HL-60 (cell line): ENCODE data around the gene P2RY14.

Experiments used
- DNase-seq, 2 experiments: peaks; one replicate each; pipeline ENCODE4 v3.0.0-alpha.2; 2010 to 2020; ENCODE audit warnings: low read depth in 1 of 2, low spot score in 1 of 2
- H3K27ac ChIP-seq: fragments of 250-450 bp; sonication (Bioruptor Pico); replicated peaks from 2 replicates; pipeline ENCODE4 v1.5.1; 2020; ENCODE audit warnings: mild to moderate bottlenecking, moderate library complexity
- H3K27me3 ChIP-seq: fragments of 250-450 bp; sonication (Bioruptor Pico); 2 replicates; pipeline ENCODE4 v1.5.1; 2021; ENCODE audit warnings: mild to moderate bottlenecking, moderate library complexity; ENCODE audit not compliant: insufficient read depth, poor library complexity, severe bottlenecking
- H3K4me3 ChIP-seq: replicated peaks from 2 replicates; pipeline ENCODE4 v1.5.1; 2011; ENCODE audit warnings: mild to moderate bottlenecking, control low read depth, low read length; ENCODE audit not compliant: insufficient read depth
- GABPA ChIP-seq: IDR thresholded peaks from 2 replicates; pipeline ENCODE4 v1.6.1; 2012; ENCODE audit warnings: low read depth
- POLR2AphosphoS5 ChIP-seq: IDR thresholded peaks from 2 replicates; pipeline ENCODE4 v1.6.1; 2012; ENCODE audit warnings: low read depth
- SPI1 ChIP-seq: IDR thresholded peaks from 2 replicates; pipeline ENCODE4 v1.6.1; 2012; ENCODE audit warnings: low read depth, mild to moderate bottlenecking, borderline replicate concordance
- TF ChIP-seq, protein P1 (sequence below): IDR thresholded peaks from 2 replicates; pipeline ENCODE4 v1.6.1; 2012; ENCODE audit warnings: low read depth; ENCODE audit not compliant: insufficient replicate concordance
- TF ChIP-seq, protein P2 (sequence below): IDR thresholded peaks from one replicate; pipeline ENCODE4 v1.5.1; 2011; ENCODE audit warnings: low read length, control low read depth, inconsistent platforms; ENCODE audit not compliant: insufficient read depth

Gene P2RY14

DNA sequence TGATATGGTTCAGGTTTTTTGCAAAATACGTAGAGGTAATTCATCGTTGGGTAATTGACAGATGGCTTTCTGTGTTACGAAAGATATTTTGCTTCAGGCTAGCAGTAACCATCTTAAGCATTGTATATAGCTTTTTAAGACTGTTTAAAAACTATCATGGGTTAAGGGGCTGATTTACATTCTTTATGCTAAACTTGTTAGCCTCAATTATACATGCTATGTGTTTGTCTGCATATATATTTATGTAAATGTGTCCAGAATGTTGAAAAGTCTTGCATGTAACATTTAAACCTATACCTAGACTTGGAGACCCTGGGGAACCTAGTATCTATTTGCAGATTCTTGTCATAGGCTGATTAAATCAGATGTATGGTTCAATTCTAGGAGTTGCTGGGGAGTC, 11.1 kb upstream of the P2RY14 start:
- TF ChIP-seq, protein P1, sequence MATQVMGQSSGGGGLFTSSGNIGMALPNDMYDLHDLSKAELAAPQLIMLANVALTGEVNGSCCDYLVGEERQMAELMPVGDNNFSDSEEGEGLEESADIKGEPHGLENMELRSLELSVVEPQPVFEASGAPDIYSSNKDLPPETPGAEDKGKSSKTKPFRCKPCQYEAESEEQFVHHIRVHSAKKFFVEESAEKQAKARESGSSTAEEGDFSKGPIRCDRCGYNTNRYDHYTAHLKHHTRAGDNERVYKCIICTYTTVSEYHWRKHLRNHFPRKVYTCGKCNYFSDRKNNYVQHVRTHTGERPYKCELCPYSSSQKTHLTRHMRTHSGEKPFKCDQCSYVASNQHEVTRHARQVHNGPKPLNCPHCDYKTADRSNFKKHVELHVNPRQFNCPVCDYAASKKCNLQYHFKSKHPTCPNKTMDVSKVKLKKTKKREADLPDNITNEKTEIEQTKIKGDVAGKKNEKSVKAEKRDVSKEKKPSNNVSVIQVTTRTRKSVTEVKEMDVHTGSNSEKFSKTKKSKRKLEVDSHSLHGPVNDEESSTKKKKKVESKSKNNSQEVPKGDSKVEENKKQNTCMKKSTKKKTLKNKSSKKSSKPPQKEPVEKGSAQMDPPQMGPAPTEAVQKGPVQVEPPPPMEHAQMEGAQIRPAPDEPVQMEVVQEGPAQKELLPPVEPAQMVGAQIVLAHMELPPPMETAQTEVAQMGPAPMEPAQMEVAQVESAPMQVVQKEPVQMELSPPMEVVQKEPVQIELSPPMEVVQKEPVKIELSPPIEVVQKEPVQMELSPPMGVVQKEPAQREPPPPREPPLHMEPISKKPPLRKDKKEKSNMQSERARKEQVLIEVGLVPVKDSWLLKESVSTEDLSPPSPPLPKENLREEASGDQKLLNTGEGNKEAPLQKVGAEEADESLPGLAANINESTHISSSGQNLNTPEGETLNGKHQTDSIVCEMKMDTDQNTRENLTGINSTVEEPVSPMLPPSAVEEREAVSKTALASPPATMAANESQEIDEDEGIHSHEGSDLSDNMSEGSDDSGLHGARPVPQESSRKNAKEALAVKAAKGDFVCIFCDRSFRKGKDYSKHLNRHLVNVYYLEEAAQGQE, result no peak
- TF ChIP-seq GABPA (no peak), POLR2AphosphoS5 (no peak), SPI1 (no peak)
- TF ChIP-seq, protein P2, sequence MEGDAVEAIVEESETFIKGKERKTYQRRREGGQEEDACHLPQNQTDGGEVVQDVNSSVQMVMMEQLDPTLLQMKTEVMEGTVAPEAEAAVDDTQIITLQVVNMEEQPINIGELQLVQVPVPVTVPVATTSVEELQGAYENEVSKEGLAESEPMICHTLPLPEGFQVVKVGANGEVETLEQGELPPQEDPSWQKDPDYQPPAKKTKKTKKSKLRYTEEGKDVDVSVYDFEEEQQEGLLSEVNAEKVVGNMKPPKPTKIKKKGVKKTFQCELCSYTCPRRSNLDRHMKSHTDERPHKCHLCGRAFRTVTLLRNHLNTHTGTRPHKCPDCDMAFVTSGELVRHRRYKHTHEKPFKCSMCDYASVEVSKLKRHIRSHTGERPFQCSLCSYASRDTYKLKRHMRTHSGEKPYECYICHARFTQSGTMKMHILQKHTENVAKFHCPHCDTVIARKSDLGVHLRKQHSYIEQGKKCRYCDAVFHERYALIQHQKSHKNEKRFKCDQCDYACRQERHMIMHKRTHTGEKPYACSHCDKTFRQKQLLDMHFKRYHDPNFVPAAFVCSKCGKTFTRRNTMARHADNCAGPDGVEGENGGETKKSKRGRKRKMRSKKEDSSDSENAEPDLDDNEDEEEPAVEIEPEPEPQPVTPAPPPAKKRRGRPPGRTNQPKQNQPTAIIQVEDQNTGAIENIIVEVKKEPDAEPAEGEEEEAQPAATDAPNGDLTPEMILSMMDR, result no peak
- no peak overlapping the region for H3K4me3 ChIP-seq
- no peaks in the 10 kb centered on the region for H3K27me3 ChIP-seq
- H3K27ac ChIP-seq, result no peak overlapping the region
- no peak for DNase-seq

DNA sequence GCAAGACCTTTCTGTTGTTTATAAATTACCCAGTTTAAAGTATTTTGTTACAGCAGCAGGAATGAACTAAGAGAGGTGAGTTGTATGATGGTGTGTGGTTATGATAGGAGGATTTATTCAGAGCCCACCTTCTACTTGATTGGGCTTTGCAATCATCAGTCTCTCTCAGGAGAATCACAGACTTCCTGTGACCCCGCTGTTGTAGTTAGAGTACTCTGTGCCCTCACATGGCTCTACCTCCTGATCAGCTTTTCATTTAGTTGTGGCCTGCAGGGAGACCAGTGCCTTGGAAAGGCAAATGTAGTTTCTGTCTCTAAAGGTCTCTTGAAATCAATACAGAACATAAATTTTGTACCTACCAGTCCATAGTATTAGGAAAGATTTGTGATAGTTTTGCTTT, 7.6 kb upstream of the P2RY14 start:
- no peaks in the 10 kb centered on the region for H3K27me3 ChIP-seq
- no peak for DNase-seq
- TF ChIP-seq, protein P2, result no peak
- no peak for TF ChIP-seq SPI1
- TF ChIP-seq POLR2AphosphoS5, result no peak
- no peak for TF ChIP-seq GABPA
- no peak overlapping the region for H3K4me3 ChIP-seq
- no peak overlapping the region for H3K27ac ChIP-seq

DNA sequence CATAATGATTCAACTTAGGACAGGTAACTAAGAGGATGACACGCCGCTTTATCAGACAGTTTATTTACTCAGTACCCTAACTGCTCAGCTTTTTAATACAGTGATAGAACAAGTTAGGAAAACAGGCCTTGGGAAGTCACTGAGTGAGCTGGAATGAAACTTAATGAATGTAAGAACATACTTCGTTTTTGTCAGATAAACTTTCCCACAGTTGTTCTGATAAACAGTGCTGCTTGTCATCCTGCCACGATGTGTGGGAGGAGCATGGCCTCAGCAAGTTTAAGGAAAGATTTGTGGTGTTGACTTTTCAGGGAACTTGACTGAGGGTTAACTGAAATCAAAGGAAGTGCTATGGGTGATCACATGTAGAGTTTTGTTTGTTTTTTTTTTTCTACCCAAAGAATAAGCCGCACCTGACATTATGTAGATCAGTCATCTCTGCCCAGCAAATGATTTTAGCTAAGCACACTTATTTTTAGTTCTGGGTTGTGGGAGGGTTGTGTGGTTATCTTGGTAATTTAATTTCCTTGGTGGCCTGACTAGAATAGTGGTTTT, 5.6 kb upstream of the P2RY14 start:
- no peak overlapping the region for H3K4me3 ChIP-seq
- H3K27me3 ChIP-seq, result no peaks in the 10 kb centered on the region
- H3K27ac ChIP-seq, result no peak overlapping the region
- TF ChIP-seq POLR2AphosphoS5 (no peak), GABPA (no peak), SPI1 (no peak)
- TF ChIP-seq, protein P1, result no peak
- TF ChIP-seq, protein P2, result no peak
- DNase-seq, result no peak

GRCh38 chr3:151283387-151283786, 5.0 kb upstream of the P2RY14 start:
- Histone ChIP-seq H3K27ac (no peak overlapping the region), H3K27me3 (no peaks in the 10 kb centered on the region), H3K4me3 (no peak overlapping the region)
- TF ChIP-seq POLR2AphosphoS5 (no peak), SPI1 (no peak), GABPA (no peak)
- TF ChIP-seq, protein P1, result no peak
- TF ChIP-seq, protein P2, result no peak
- no peak for DNase-seq
